ENCODE data around the gene OR56B1. TPM values are rescaled to one million over a fixed set of nuclear protein-coding genes. Genes with fewer than 3 reads are reported as not detected.

The OR56B1 gene
- total and polyA plus RNA-seq, 2 of the 8 experiments (the other 6 are each of a cell fraction or from before 2014, with no cell fraction given): 0.20 TPM; not detected in 1

DNA sequence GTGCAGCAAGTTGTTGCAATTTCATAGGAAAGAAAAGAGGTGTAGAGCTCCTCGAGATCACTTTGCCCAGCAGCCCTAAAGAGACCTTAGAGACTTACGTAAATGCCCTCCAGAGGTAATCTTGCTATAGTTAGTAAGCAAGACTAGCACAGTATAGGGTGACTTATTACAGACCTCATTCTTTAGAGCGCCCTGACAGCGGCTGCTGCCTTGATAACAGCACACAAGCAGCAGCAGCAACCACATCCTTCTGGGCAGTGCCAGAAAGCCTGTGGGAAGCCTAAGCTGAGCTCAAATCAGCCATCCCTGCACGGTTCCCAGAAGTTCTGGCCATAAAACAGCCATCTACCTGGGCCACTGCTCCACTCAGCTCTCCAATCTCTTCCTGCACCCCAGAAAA, 22.6 kb upstream of the OR56B1 start:
- no peak overlapping the region for H3K56ac ChIP-seq (replicated peaks; ENCODE audit: insufficient read length, low read depth, low read length)
- H3K23ac ChIP-seq (ENCODE audit: insufficient read length): no peak overlapping the region
- no peak overlapping the region for H2BK12ac ChIP-seq (ENCODE audit: low read depth, low read length)
- POLR2A ChIA-PET (ENCODE audit: partially characterized antibody): no interaction called here
- CTCF ChIA-PET (ENCODE audit: partially characterized antibody): interaction anchor here (0.8 to 4.5 kb wide), 7 partner anchors 10 to 91 kb away, joined by 3 to 21 read pairs (median 5); partner anchors contain the start of gene TRIM5
- H2BK120ac ChIP-seq (replicated peaks; ENCODE audit: low read depth, low read length): no peak overlapping the region
- WGBS, 2 experiments (ENCODE audit: extremely low coverage in 1 of 2, insufficient coverage in 1 of 2, insufficient read length in 1 of 2, insufficient replicate concordance in 2 of 2, low coverage in 1 of 2, low lambda C conversion rate in 2 of 2, missing lambda C conversion rate in 1 of 2): 92% methylated on average over 5 of the region's 5 CpGs; no CpG with 5 or more reads in 1 of the 2 experiments
- H3K14ac ChIP-seq (ENCODE audit: insufficient read length): no peak overlapping the region
- no peak overlapping the region for H2AK5ac ChIP-seq (ENCODE audit: low read depth, low read length)
- H2BK15ac ChIP-seq (ENCODE audit: low read length): no peak overlapping the region
- H3K27ac ChIP-seq (ENCODE audit: low read depth, low read length): no peak overlapping the region
- no peak overlapping the region for H3K4me3 ChIP-seq (ENCODE audit: extremely low read depth in 1 of 4, insufficient read depth in 2 of 4, low read depth in 3 of 4, low read length in 4 of 4)
- no peaks in the 10 kb centered on the region for H3K79me1 ChIP-seq (ENCODE audit: low read depth, low read length)
- H3K27me3 ChIP-seq (replicated peaks in 1 of 4; ENCODE audit: control insufficient read depth in 3 of 4, extremely low read depth in 1 of 4, insufficient read depth in 3 of 4, low read length in 3 of 4): peaks cover 0 to 1% (median 0%) of the 10 kb centered on the region in 4 experiments; a peak in 1 of 7 replicates
- H2AFZ ChIP-seq (ENCODE audit: low read length): no peak overlapping the region
- DNase-seq (ENCODE audit: low read depth in 1 of 2, low spot score in 2 of 2) (no peak), FAIRE-seq (no peak)
- H3K23me2 ChIP-seq (ENCODE audit: low read depth, low read length): no peaks in the 10 kb centered on the region
- no peaks in the 10 kb centered on the region for H3K4me1 ChIP-seq (replicated peaks in 1 of 4; ENCODE audit: control insufficient read depth in 3 of 4, insufficient read depth in 4 of 4, low read length in 3 of 4)
- H3K9me3 ChIP-seq (ENCODE audit: insufficient read depth in 2 of 2, low read depth in 1 of 2, low read length in 1 of 2): no peaks in the 10 kb centered on the region
- no peak overlapping the region for H3K9ac ChIP-seq (replicated peaks in 1 of 4; ENCODE audit: extremely low read depth in 1 of 4, low read depth in 3 of 4, low read length in 3 of 4)
- no peak overlapping the region for H2BK20ac ChIP-seq (ENCODE audit: low read length)
- H3K36me3 ChIP-seq (ENCODE audit: control insufficient read depth in 2 of 4, insufficient read depth in 4 of 4, low read length in 3 of 4): peaks cover 3 to 13% (median 7%) of the 10 kb centered on the region in 4 experiments; a peak in 6 of 8 replicates
- no peaks in the 10 kb centered on the region for H3K79me2 ChIP-seq (ENCODE audit: control insufficient read depth in 1 of 2, insufficient read depth in 2 of 2, low read length in 2 of 2)
- H4K20me1 ChIP-seq (replicated peaks in 1 of 2; ENCODE audit: control insufficient read depth in 1 of 2, insufficient read depth in 2 of 2, low read length in 2 of 2): no peaks in the 10 kb centered on the region
- H4K5ac ChIP-seq (ENCODE audit: insufficient read length, low read depth, low read length): no peak overlapping the region
- H2BK5ac ChIP-seq (ENCODE audit: low read depth, low read length): no peak overlapping the region
- no peak overlapping the region for H3K4ac ChIP-seq (replicated peaks; ENCODE audit: insufficient read length, low read depth, low read length)
- no peak overlapping the region for H3K4me2 ChIP-seq (ENCODE audit: insufficient read depth in 1 of 2, low read depth in 2 of 2, low read length in 2 of 2)
- H4K91ac ChIP-seq (replicated peaks; ENCODE audit: insufficient read length, low read length): no peak overlapping the region
- H4K8ac ChIP-seq (ENCODE audit: extremely low read depth, insufficient read depth, low read length): no peak overlapping the region
- no peak overlapping the region for H3K18ac ChIP-seq (ENCODE audit: extremely low read depth, low read length)
- TF ChIP-seq GABPA (IDR thresholded peaks at IDR 0.05; ENCODE audit: borderline replicate concordance, insufficient read depth, low read length) (no peak), HDAC6 (IDR thresholded peaks at IDR 0.05; ENCODE audit: low read depth, low read length) (no peak), SAP30 (IDR thresholded peaks at IDR 0.05; ENCODE audit: insufficient read depth, insufficient replicate concordance, low read length) (no peak), RBBP5 (IDR thresholded peaks at IDR 0.05; ENCODE audit: borderline replicate concordance, low read depth, low read length) (no peak), CHD2 (IDR thresholded peaks at IDR 0.05; ENCODE audit: low read length) (no peak), RXRA (IDR thresholded peaks at IDR 0.05; ENCODE audit: insufficient read depth, low read depth, low read length) (no peak), EP300 (IDR thresholded peaks at IDR 0.05; ENCODE audit: borderline replicate concordance in 1 of 2, low read depth in 2 of 2, low read length in 2 of 2) (no peak), BRCA1 (IDR thresholded peaks at IDR 0.05; ENCODE audit: low read depth, low read length) (no peak), ATF3 (IDR thresholded peaks at IDR 0.05; ENCODE audit: insufficient read depth, low read depth, low read length) (no peak)
- TF ChIP-seq, protein P1, sequence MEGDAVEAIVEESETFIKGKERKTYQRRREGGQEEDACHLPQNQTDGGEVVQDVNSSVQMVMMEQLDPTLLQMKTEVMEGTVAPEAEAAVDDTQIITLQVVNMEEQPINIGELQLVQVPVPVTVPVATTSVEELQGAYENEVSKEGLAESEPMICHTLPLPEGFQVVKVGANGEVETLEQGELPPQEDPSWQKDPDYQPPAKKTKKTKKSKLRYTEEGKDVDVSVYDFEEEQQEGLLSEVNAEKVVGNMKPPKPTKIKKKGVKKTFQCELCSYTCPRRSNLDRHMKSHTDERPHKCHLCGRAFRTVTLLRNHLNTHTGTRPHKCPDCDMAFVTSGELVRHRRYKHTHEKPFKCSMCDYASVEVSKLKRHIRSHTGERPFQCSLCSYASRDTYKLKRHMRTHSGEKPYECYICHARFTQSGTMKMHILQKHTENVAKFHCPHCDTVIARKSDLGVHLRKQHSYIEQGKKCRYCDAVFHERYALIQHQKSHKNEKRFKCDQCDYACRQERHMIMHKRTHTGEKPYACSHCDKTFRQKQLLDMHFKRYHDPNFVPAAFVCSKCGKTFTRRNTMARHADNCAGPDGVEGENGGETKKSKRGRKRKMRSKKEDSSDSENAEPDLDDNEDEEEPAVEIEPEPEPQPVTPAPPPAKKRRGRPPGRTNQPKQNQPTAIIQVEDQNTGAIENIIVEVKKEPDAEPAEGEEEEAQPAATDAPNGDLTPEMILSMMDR (IDR thresholded peaks at IDR 0.05; ENCODE audit: control extremely low read depth in 1 of 3, insufficient read depth in 1 of 3, low read depth in 1 of 3, low read length in 3 of 3): no peak

Measured in H1 (cell line).